Hepatocyte (in vitro differentiated cells): Measurements from ENCODE around the gene PLK5. TPM values are rescaled to one million over a fixed set of nuclear protein-coding genes. Genes with fewer than 3 reads are reported as not detected.

Experiments used
- DNase-seq: peaks from one replicate; pipeline ENCODE4 v3.0.0-alpha.2; 2016; ENCODE audit warnings: low spot score
- H2AFZ ChIP-seq: fragments of 200-600 bp; sonication (generic); 2 replicates; pipeline ENCODE4 v1.6.0; 2016; ENCODE audit warnings: antibody characterized with exemption, mild to moderate bottlenecking
- H3K27ac ChIP-seq: fragments of 200-600 bp; sonication (generic); 2 replicates; pipeline ENCODE4 v1.5.1; 2016; ENCODE audit warnings: mild to moderate bottlenecking
- H3K27me3 ChIP-seq: fragments of 200-600 bp; sonication (generic); 2 replicates; pipeline ENCODE4 v1.6.1; 2016
- H3K36me3 ChIP-seq: fragments of 200-600 bp; sonication (generic); replicated peaks from 2 replicates; pipeline ENCODE4 v1.5.1; 2016; ENCODE audit warnings: low read depth; ENCODE audit not compliant: insufficient read depth
- H3K4me1 ChIP-seq: fragments of 200-600 bp; sonication (generic); 2 replicates; pipeline ENCODE4 v1.5.1; 2016; ENCODE audit warnings: mild to moderate bottlenecking, moderate library complexity; ENCODE audit not compliant: insufficient read depth
- H3K4me2 ChIP-seq: fragments of 200-600 bp; sonication (generic); 2 replicates; pipeline ENCODE4 v1.6.0; 2016
- H3K4me3 ChIP-seq: fragments of 200-600 bp; sonication (generic); 2 replicates; pipeline ENCODE4 v1.5.1; 2016; ENCODE audit warnings: mild to moderate bottlenecking
- H3K79me2 ChIP-seq: fragments of 200-600 bp; sonication (generic); 2 replicates; pipeline ENCODE4 v1.6.0; 2017; ENCODE audit warnings: mild to moderate bottlenecking
- H3K9me2 ChIP-seq: fragments of 200-600 bp; sonication (generic); replicated peaks from 2 replicates; pipeline ENCODE4 v1.6.0; 2017; ENCODE audit warnings: mild to moderate bottlenecking; ENCODE audit not compliant: insufficient read depth
- H3K9me3 ChIP-seq: fragments of 200-600 bp; sonication (generic); 2 replicates; pipeline ENCODE4 v1.5.1; 2016; ENCODE audit warnings: low read depth, mild to moderate bottlenecking
- H4K20me1 ChIP-seq: fragments of 200-600 bp; sonication (generic); 2 replicates; pipeline ENCODE4 v1.6.0; 2016; ENCODE audit warnings: mild to moderate bottlenecking; ENCODE audit not compliant: insufficient read depth, poor library complexity, severe bottlenecking
- EZH2 ChIP-seq: fragments of 200-600 bp; sonication (generic); IDR thresholded peaks from 2 replicates; pipeline ENCODE4 v1.6.1; 2016; ENCODE audit warnings: antibody characterized with exemption, mild to moderate bottlenecking, borderline replicate concordance
- EZH2phosphoT487 ChIP-seq: fragments of 200-600 bp; sonication (generic); IDR thresholded peaks from one replicate; pipeline ENCODE4 v1.6.1; 2018; ENCODE audit warnings: antibody characterized with exemption, mild to moderate bottlenecking, low read depth, moderate library complexity; ENCODE audit not compliant: unreplicated experiment, severe bottlenecking
- WGBS: methylation state at CpG from one replicate; pipeline ENCODE4 v1.1.6; 2016; ENCODE audit warnings: low lambda C conversion rate; ENCODE audit errors: missing lambda C conversion rate; 5-methylcytosine and 5-hydroxymethylcytosine counted together
- polyA plus RNA-seq: library from polyadenylated mRNA; unstranded; fragments of >200 nt; fragmentation: Nextera tagmentation; extraction: Ambion mirVana; gene quantifications from 2 replicates; pipeline ENCODE4 v1.2.1, GENCODE V29; 2016
- total RNA-seq: library from RNA; depleted of rRNA; stranded (reverse); fragments of >200 nt; gene quantifications from 2 replicates; pipeline ENCODE4 v1.2.3, GENCODE V29; 2014
- TF ChIP-seq, protein P1 (sequence below): fragments of 200-600 bp; sonication (generic); IDR thresholded peaks from 2 replicates; pipeline ENCODE4 v1.5.1; 2016; ENCODE audit warnings: antibody characterized with exemption, mild to moderate bottlenecking; ENCODE audit not compliant: poor library complexity

Gene PLK5
- total and polyA plus RNA-seq, 2 experiments from 2014 or later = 0.53 TPM; not detected in 1

DNA sequence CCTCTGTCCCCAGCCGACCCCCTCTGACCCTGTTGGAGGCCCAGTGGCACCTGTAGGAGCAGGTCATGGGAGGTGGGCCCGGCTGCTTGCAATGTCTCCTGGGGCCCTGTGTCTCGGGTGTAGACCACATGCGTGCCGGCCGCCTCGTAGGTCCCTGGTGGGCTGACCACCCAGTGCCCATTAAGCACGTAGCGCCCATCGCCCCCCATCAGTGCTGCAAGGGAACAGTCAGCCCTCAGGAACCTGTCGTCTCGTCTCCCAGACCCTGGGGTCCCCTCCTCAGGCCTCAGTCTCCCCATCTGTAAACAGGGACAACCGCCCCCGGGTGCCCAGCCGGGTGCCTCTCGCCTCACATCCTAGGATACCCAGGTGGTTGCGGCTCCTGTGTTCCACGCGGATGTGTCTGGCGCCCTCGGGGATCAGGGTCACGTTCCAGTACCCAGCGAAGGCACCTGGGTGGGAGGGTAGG, 16.7 kb upstream of the PLK5 start:
- WGBS = 78% methylated on average over 21 of the region's 23 CpGs
- Histone ChIP-seq H3K27me3 (no peaks in the 10 kb centered on the region), H3K4me2 (peak overlapping the region; percentile 69), H3K4me3 (no peak overlapping the region), H3K36me3 (no peaks in the 10 kb centered on the region), H2AFZ (no peak overlapping the region), H3K4me1 (peaks cover 32% of the 10 kb centered on the region), H3K9me3 (no peaks in the 10 kb centered on the region), H3K79me2 (peaks cover 8% of the 10 kb centered on the region), H4K20me1 (no peaks in the 10 kb centered on the region), H3K27ac (peak overlapping the region; percentile 76), H3K9me2 (no peaks in the 10 kb centered on the region)
- TF ChIP-seq EZH2 (no peak), EZH2phosphoT487 (no peak)
- no peak for DNase-seq

DNA sequence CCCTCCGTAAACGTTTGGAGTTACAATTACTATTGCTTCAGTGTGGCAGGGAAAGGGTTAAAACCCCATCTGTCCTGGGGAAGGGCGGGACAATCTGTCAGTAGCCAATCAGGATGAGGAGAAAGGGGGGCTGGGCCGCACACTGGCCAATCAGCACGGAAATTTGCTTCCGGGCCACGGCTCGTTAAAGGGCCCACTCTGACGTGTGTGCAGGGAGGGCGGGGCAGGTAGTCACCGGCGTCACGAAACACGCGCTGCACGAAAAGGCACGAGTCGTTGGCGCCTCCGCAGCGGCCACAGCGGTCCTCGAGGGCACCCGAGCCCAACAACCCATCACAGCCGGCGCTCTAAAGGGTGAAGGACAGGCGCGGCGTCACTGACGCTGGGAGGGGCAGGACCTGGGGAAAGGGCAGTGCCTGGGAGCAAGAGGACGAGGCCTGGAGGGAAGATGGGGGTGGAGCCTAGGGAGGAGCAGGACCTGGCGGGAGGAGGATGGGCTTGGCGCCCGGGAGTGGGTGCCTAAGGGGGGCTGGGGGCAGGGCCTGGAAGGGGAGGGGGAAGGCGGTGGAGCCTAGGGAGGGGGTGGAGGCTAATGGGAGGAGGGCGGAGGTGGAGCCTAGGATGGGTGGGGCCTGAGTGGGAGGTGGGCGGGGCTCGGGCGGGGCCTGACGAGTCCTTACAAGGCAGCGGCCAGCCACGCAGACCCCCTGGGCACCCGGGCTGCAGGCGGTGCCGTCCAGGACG, 15.9 kb upstream of the PLK5 start:
- H4K20me1 ChIP-seq = no peaks in the 10 kb centered on the region
- DNase-seq = peak; percentile 97
- H3K4me2 ChIP-seq = peak overlapping the region; percentile 69
- TF ChIP-seq EZH2 = no peak
- TF ChIP-seq EZH2phosphoT487 = no peak
- TF ChIP-seq, protein P1, sequence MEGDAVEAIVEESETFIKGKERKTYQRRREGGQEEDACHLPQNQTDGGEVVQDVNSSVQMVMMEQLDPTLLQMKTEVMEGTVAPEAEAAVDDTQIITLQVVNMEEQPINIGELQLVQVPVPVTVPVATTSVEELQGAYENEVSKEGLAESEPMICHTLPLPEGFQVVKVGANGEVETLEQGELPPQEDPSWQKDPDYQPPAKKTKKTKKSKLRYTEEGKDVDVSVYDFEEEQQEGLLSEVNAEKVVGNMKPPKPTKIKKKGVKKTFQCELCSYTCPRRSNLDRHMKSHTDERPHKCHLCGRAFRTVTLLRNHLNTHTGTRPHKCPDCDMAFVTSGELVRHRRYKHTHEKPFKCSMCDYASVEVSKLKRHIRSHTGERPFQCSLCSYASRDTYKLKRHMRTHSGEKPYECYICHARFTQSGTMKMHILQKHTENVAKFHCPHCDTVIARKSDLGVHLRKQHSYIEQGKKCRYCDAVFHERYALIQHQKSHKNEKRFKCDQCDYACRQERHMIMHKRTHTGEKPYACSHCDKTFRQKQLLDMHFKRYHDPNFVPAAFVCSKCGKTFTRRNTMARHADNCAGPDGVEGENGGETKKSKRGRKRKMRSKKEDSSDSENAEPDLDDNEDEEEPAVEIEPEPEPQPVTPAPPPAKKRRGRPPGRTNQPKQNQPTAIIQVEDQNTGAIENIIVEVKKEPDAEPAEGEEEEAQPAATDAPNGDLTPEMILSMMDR = no peak
- H3K36me3 ChIP-seq = no peaks in the 10 kb centered on the region
- no peak overlapping the region for H3K4me3 ChIP-seq
- WGBS = 1% methylated on average over 29 of the region's 46 CpGs
- H3K79me2 ChIP-seq = peaks cover 13% of the 10 kb centered on the region
- peak overlapping the region; percentile 76 for H3K27ac ChIP-seq
- no peaks in the 10 kb centered on the region for H3K9me2 ChIP-seq
- no peaks in the 10 kb centered on the region for H3K27me3 ChIP-seq
- H2AFZ ChIP-seq = peak overlapping the region; percentile 13
- H3K9me3 ChIP-seq = no peaks in the 10 kb centered on the region
- peaks cover 38% of the 10 kb centered on the region for H3K4me1 ChIP-seq

DNA sequence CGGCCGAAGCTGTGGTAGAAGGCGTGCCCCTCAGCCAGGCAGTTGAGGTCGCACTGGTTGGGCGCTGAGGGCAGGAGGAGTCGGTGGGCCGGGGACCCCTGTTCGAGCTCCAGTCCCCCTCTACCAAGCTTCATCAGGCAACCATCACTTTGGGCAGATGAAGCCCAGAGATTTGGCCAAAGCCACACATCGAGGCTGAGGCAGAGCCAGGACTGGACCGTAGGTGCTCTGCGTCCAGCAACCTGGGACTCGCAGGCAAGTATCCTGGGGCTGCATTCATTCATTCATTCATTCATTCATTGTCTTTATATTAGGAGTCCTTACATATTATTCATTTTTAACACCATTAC, 15.4 kb upstream of the PLK5 start:
- H3K9me2 ChIP-seq = no peaks in the 10 kb centered on the region
- TF ChIP-seq EZH2 (no peak), EZH2phosphoT487 (no peak)
- TF ChIP-seq, protein P1 = no peak
- H3K9me3 ChIP-seq = no peaks in the 10 kb centered on the region
- H3K4me3 ChIP-seq = no peak overlapping the region
- H3K27me3 ChIP-seq = no peaks in the 10 kb centered on the region
- peaks cover 33% of the 10 kb centered on the region for H3K4me1 ChIP-seq
- H3K36me3 ChIP-seq = no peaks in the 10 kb centered on the region
- peak overlapping the region; percentile 69 for H3K4me2 ChIP-seq
- H3K79me2 ChIP-seq = peaks cover 13% of the 10 kb centered on the region
- H2AFZ ChIP-seq = no peak overlapping the region
- H3K27ac ChIP-seq = peak overlapping the region; percentile 59
- H4K20me1 ChIP-seq = no peaks in the 10 kb centered on the region
- WGBS = 49% methylated on average over 10 of the region's 12 CpGs
- DNase-seq = no peak
